ENCODE measurements around the gene TXNDC8. TPM values are rescaled to one million over a fixed set of nuclear protein-coding genes. Genes with fewer than 3 reads are reported as not detected.
A peak's percentile ranks its signal among the peaks of the same experiment; 100 is the strongest.
"Not testable (repeated sequence)": the region's sequence is repeated elsewhere in the genome, so short reads cannot be mapped to it uniquely, and the experiment has no call there.

The TXNDC8 gene
- total RNA-seq, 8 experiments from 2014 or later, result 0.38 to 0.47 TPM; not detected in 6

DNA sequence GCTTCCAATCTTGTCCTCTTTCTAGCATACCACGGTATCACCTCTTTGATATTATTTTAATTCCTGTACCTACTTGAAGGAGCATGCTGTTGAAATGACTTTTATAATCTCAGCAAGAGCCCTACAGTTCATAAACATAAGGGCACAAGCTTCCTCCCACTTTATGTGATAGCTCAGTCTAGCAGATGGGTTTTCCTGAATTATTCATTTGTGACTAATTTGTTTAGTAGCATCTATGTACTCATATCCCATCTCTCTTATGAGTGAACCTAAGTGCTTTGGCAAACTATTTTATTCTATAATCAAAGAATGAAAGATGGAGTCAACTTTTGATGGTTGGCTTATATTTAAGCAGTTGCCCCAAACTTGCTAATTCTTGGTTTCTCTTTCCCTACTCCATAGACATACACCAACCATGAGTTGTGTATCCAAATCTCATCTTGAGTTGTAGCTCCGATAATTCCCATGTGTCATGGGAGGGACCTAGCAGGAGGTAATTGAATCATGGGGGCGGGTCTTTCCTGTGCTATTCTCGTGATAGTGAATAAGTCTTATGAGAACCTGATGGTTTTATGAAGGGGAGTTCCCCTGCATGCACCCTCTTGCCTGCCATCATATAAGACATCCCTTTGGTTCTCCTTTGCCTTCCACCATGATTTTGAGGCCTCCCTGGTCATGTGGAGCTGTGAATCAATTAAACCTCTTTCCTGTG, 17.7 kb downstream of the TXNDC8 start:
- Histone ChIP-seq H3K4me1 (replicated peaks in 1 of 2) (peaks cover 0 to 11% of the 10 kb centered on the region in 2 donors), H3K4me3 (no peak overlapping the region), H3K27ac (no peak overlapping the region)
- ATAC-seq (replicated peaks in 6 of 8), result peak in 2 of 8 experiments; percentile 79 to 82
- in situ Hi-C loops (cut with MboI; ENCODE audit: low pct_unique_long_range_greater_than_20kb in 2 of 9, low sequenced_read_pairs in 9 of 9, unreplicated experiment in 9 of 9), result no loop called here
- WGBS, 10 experiments, result 19 to 100% (median 80%) methylated on average over 1 to 3 of the region's 4 CpGs; no CpG with 5 or more reads in 1 of the 10 experiments

DNA sequence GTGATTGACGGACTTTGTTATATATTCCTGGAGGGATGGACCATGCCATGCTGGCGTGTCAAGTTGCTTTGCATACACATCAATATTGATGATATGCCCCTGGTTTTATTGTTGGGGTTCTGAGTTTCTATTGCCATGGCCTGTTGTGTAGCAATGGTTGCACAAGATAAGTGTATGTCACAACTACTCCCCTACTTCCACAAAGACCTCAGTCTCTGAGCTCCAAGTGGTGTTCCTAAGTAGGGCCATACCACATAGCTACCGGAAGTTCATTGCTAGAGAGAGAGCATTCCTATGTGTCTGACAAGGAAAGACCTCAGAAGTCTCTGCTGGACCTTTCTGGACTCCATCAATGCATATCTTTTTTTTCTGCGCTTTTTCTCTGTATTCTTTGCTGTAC, 19.8 kb downstream of the TXNDC8 start:
- in situ Hi-C loops (cut with MboI; ENCODE audit: low pct_unique_long_range_greater_than_20kb in 2 of 9, low sequenced_read_pairs in 9 of 9, unreplicated experiment in 9 of 9), result no loop called here

DNA sequence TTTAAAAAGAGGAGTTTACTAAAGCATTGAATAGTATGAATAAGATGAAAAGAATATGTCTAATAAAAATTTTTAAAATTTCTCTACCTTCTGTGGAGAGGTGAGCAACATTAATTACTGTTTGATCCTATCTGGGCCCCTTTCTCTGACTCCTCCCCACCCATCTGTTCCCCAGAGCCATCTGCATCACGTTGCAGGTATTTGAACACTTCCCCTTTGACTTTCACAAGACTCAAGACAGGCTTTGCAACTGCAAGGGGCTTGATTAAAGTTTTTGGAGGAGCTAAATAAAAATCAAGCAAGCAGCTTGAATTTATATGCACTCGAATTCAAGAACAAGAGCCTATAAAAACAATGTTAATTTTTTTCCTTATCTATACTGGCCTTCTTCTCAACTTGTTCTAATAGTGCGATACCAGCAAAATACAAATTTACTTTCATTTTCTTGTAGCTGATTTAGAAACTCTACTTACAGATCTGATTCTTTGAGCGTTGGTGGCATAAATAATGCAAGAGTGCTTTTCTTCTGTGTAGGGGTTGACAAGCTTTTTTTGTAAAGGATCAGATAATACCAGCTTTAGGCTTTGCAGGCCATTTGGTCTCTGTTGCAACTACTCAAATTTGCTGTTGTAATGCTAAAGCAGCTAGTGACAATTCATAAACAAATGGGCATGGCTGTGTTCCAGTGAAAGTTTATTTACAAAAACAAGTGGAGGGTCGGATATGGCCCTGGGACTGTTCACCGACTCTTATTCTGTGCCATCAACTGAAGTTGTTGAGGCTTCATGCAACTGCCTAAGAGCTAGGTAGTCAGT, 21.2 kb downstream of the TXNDC8 start:
- Histone ChIP-seq H3K4me1 (replicated peaks in 1 of 2) (peaks cover 0 to 11% of the 10 kb centered on the region in 2 donors), H3K4me3 (no peak overlapping the region), H3K27ac (no peak overlapping the region)
- in situ Hi-C loops (cut with MboI; ENCODE audit: low pct_unique_long_range_greater_than_20kb in 2 of 9, low sequenced_read_pairs in 9 of 9, unreplicated experiment in 9 of 9), result no loop called here
- peak in 3 of 8 experiments; percentile 60 to 66 (median 65) for ATAC-seq (replicated peaks in 6 of 8)
- WGBS, 10 experiments, result 7 to 100% (median 35%) methylated on average over 1 to 6 of the region's 6 CpGs; no CpG with 5 or more reads in 1 of the 10 experiments

More for the DNA sequence above, 19.8 kb downstream of the TXNDC8 start:
- no peak for ATAC-seq (replicated peaks in 6 of 8)
- H3K4me1 ChIP-seq (replicated peaks in 1 of 2), result peaks cover 0 to 11% of the 10 kb centered on the region in 2 donors
- no peak overlapping the region for H3K27ac ChIP-seq
- no peak overlapping the region for H3K4me3 ChIP-seq
- 72 to 100% (median 97%) methylated on average over 1 to 3 of the region's 4 CpGs for WGBS, 10 experiments

DNA sequence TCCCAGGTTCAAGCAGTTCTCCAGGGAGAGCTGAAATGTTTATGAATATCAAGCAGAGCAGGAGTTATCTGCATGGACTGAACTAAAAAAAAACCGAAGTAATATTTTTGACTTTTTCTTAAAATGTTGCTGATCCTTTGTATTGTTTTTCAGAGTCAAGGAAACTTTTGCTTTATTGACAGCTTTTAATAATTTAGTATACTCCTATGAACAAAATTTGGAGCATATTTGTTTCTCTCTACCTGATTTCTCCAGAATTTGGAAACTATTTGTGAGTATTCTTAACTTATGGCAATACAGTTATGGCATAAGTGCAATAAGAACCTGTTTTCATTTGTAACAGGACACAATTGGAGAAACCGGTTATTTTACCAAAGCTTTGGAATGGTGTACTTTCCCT, 25.7 kb downstream of the TXNDC8 start:
- ATAC-seq (replicated peaks in 6 of 8); in situ Hi-C loops (cut with MboI; ENCODE audit: low pct_unique_long_range_greater_than_20kb in 2 of 9, low sequenced_read_pairs in 9 of 9, unreplicated experiment in 9 of 9): not testable (repeated sequence)

DNA sequence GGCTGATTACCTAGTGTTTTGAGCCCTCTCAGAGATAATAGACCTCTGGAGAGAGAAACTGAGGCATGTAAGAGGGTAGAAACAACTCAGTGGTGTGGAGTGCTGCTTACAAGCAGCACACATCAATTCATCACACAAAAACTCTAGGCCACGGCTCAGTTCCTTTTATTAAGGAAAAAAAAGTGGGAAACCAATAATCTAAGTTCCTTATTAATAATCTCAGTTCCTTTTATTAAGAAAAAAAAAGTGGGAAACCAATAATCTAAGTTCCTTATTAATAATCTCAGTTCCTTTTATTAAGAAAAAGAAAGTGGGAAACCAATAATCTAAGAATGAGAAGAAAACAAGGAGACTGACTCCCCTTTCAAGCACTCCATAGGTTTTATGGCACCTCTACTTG, 28.0 kb downstream of the TXNDC8 start:
- 60 to 100% (median 82%) methylated on average over 1 of the region's 1 CpG; no CpG with 5 or more reads in 4 of the 10 experiments for WGBS, 10 experiments
- in situ Hi-C loops (cut with MboI; ENCODE audit: low pct_unique_long_range_greater_than_20kb in 2 of 9, low sequenced_read_pairs in 9 of 9, unreplicated experiment in 9 of 9), result no loop called here

More for the DNA sequence above, 25.7 kb downstream of the TXNDC8 start:
- not testable (repeated sequence) for H3K4me1 ChIP-seq (replicated peaks in 1 of 2); H3K27ac ChIP-seq; H3K4me3 ChIP-seq
- 50 to 100% (median 88%) methylated on average over 1 to 2 of the region's 2 CpGs; no CpG with 5 or more reads in 1 of the 10 experiments for WGBS, 10 experiments

DNA sequence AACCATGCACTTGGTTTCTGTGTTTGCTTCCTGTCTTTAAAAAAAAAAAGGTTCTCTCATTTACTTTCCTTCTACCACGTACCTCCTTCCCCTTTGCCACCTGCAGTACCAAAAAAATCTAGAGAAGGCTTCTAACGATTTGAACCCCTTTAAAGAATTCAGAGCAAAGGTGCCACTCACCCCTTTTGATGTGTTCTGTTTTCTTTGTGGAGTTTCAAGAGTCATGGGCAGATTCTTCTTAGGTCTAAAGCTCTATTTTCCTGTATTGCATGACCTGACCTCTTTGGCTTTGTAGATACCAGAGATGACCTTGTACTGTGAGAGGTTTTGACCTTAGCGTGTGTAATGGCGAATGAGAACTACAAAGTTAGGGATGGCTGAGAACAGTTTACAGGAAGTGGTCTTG, 29.0 kb downstream of the TXNDC8 start:
- in situ Hi-C loops (cut with MboI; ENCODE audit: low pct_unique_long_range_greater_than_20kb in 2 of 9, low sequenced_read_pairs in 9 of 9, unreplicated experiment in 9 of 9), result no loop called here

More for the DNA sequence above, 28.0 kb downstream of the TXNDC8 start:
- Histone ChIP-seq H3K4me1 (replicated peaks in 1 of 2) (no peaks in the 10 kb centered on the region), H3K27ac (no peak overlapping the region), H3K4me3 (no peak overlapping the region)
- no peak for ATAC-seq (replicated peaks in 6 of 8)

DNA sequence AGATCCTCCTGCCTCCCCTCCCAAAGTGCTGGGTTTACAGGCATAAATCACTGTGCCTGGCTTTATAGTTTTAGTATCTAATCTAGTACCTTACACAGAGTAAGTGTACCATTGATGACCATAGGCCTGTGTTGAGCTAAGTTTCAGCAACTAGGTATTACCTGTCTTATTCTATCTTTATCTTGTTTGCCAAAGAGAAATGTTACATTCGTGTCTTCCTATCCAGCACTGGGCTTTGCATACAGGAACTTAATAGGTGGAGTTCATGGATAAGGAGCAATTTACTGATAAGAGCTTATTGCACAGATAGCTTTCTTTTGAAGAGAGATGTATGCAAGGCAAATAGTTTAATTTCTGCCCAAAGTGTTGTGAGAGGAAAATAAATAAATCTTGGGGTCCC, 30.5 kb downstream of the TXNDC8 start:
- Histone ChIP-seq H3K4me3 (no peak overlapping the region), H3K4me1 (replicated peaks in 1 of 2) (no peaks in the 10 kb centered on the region), H3K27ac (no peak overlapping the region)
- ATAC-seq (replicated peaks in 6 of 8), result no peak
- 17 to 67% (median 42%) methylated on average over 1 of the region's 1 CpG; no CpG with 5 or more reads in 2 of the 10 experiments for WGBS, 10 experiments
- in situ Hi-C loops (cut with MboI; ENCODE audit: low pct_unique_long_range_greater_than_20kb in 2 of 9, low sequenced_read_pairs in 9 of 9, unreplicated experiment in 9 of 9), result no loop called here

More for the DNA sequence above, 29.0 kb downstream of the TXNDC8 start:
- Histone ChIP-seq H3K4me1 (replicated peaks in 1 of 2) (no peaks in the 10 kb centered on the region), H3K27ac (no peak overlapping the region), H3K4me3 (no peak overlapping the region)
- WGBS, 10 experiments, result 33 to 100% (median 50%) methylated on average over 1 to 4 of the region's 4 CpGs; no CpG with 5 or more reads in 1 of the 10 experiments
- ATAC-seq (replicated peaks in 6 of 8), result no peak

DNA sequence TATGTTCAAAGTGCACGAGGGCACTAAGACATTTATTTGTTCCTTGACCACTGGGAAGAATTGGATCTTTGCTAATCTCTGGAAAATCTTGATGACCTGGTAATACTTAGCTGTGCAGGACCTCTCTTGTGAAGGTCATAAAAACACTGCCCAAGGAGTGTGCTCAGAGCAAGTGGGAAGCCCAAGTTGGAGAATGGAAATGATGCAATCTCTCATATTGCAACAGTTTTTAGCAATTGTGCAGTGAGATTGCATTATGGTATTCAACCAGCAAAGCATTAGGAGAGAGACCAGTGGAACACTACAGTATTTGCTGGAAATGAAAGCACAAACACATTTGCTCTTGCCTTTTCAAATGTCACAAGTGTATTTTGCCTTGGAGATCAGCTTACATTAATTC, 34.5 kb downstream of the TXNDC8 start:
- no peak overlapping the region for H3K4me3 ChIP-seq
- no peaks in the 10 kb centered on the region for H3K4me1 ChIP-seq (replicated peaks in 1 of 2)
- WGBS, 10 experiments, result 56 to 90% (median 83%) methylated on average over 1 of the region's 1 CpG; no CpG with 5 or more reads in 3 of the 10 experiments
- no peak overlapping the region for H3K27ac ChIP-seq
- in situ Hi-C loops (cut with MboI; ENCODE audit: low pct_unique_long_range_greater_than_20kb in 2 of 9, low sequenced_read_pairs in 9 of 9, unreplicated experiment in 9 of 9), result no loop called here
- ATAC-seq (replicated peaks in 6 of 8), result peak in 3 of 8 experiments; percentile 43 to 65 (median 51)

DNA sequence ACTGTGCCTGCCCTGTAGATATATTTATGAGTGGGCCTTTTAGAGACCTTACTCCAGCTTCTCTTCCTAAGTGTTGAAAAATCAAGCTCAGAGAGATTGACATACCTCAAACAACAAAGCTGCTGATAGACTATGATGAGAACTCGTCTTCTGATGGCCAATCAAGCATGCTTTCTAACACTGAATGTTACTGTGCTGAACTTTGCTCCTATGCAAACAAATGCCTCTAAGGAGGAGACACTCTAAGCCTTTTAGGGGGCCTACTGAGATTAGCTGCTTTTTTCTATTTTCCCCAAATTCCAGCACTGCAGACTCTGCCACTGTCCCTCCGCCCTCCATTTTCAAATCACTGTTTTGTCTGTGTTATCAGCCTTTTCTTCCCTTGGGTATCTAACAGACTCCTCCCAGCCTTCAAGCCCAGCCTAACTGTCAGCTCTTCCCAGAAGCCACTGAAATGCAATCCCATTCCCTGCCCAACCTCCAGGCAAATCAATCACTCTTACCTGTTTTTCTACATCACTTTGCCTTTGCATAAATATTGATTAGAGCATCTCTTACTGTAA, 39.5 kb downstream of the TXNDC8 start:
- 50 to 100% (median 83%) methylated on average over 1 to 2 of the region's 2 CpGs for WGBS, 10 experiments
- in situ Hi-C loops (cut with MboI; ENCODE audit: low pct_unique_long_range_greater_than_20kb in 2 of 9, low sequenced_read_pairs in 9 of 9, unreplicated experiment in 9 of 9), result no loop called here
- Histone ChIP-seq H3K4me3 (no peak overlapping the region), H3K27ac (no peak overlapping the region), H3K4me1 (replicated peaks in 1 of 2) (no peaks in the 10 kb centered on the region)
- peak in 4 of 8 experiments; percentile 25 to 48 (median 42) for ATAC-seq (replicated peaks in 6 of 8)

DNA sequence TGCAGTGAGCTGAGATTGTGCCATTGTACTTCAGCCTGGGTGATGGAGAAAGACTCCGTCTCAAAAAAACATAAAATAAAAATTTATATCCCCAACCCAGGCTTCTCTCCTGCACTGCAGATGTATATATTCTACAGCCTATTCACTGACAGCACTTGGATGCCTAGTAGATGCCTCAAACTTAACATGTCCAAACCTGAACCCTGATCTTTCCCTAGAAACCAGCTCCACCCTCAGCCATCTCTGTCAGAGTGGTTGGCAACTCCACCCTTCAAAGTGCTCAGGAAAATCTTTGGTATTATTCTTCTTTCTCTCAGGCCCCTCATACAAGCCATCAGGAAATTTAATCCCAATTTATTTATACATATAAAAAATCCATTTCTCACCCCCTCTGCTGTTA, 44.4 kb downstream of the TXNDC8 start:
- 67 to 100% (median 100%) methylated on average over 1 of the region's 1 CpG; no CpG with 5 or more reads in 7 of the 10 experiments for WGBS, 10 experiments
- in situ Hi-C loops (cut with MboI; ENCODE audit: low pct_unique_long_range_greater_than_20kb in 2 of 9, low sequenced_read_pairs in 9 of 9, unreplicated experiment in 9 of 9), result no loop called here
- ATAC-seq (replicated peaks in 6 of 8), result peak in 2 of 8 experiments; percentile 24 to 63
- H3K4me1 ChIP-seq (replicated peaks in 1 of 2), result no peaks in the 10 kb centered on the region
- no peak overlapping the region for H3K27ac ChIP-seq
- H3K4me3 ChIP-seq, result no peak overlapping the region

DNA sequence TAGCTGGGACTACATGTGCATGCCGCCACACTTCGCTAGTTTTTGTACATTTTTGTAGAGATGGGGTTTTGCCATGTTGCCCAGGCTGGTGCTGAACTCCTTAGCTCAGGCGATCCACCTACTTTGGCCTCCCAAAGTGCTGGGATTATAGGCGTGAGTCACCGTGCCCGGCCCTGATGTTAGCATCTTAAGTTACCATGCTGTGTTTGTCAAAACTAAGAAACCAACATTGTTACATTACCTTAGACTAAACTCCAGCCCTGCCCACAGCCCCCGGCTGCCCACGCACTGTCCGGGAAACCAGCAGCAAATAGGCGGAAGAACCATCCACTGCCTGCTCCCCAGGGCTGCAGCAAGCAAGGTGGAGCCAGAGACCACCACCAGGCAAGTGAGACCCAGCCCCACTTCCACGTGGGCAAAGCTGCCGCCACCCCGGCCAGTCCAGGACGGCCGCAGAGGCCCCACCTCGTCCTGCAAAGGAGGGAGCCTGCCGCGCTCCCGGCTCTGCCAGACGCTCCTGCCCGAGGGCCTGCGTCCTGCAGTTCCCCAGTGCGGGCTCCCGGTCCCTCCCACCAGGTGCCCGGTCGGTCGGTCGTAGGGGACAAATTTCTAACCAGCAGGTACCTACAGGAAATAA, 45.6 kb downstream of the TXNDC8 start:
- H3K27ac ChIP-seq, result no peak overlapping the region
- in situ Hi-C loops (cut with MboI; ENCODE audit: low pct_unique_long_range_greater_than_20kb in 2 of 9, low sequenced_read_pairs in 9 of 9, unreplicated experiment in 9 of 9), result no loop called here
- no peak for ATAC-seq (replicated peaks in 6 of 8)
- no peak overlapping the region for H3K4me3 ChIP-seq
- 93 to 100% (median 96%) methylated on average over 1 to 13 of the region's 28 CpGs; no CpG with 5 or more reads in 5 of the 10 experiments for WGBS, 10 experiments
- no peaks in the 10 kb centered on the region for H3K4me1 ChIP-seq (replicated peaks in 1 of 2)

DNA sequence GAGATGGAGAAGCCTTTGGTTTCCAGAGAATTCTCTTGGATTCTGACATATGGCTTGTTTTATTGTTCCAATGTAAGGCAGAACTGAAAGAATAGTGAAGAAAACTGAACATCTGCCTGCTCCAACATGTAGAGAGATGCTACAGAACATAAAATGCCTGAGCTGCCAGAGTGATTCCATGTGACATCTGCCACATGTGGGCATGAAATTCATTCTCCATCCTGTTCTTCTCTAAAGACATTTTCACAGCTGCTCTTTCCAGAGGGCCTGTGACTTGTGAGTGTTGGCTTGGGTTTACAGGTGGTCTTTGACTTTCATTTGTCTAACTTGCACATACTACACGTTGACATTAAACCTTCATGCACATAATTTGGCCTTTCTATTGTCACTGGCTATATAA, 47.7 kb downstream of the TXNDC8 start:
- no peaks in the 10 kb centered on the region for H3K4me1 ChIP-seq (replicated peaks in 1 of 2)
- ATAC-seq (replicated peaks in 6 of 8), result no peak
- in situ Hi-C loops (cut with MboI; ENCODE audit: low pct_unique_long_range_greater_than_20kb in 2 of 9, low sequenced_read_pairs in 9 of 9, unreplicated experiment in 9 of 9), result no loop called here
- WGBS, 10 experiments, result 0 to 86% (median 57%) methylated on average over 1 of the region's 1 CpG; no CpG with 5 or more reads in 4 of the 10 experiments
- no peak overlapping the region for H3K4me3 ChIP-seq
- H3K27ac ChIP-seq, result no peak overlapping the region
